Fibroblast of skin of left biceps (primary cell): ENCODE measurements around the gene P2RY14.

Source experiments
- DNase-seq, 2 experiments: peaks; one replicate each; pipeline ENCODE4 v3.0.0-alpha.2; 2013; ENCODE audit warnings: low read depth in 2 of 2

Gene P2RY14

GRCh38 chr3:151278230-151278629 is at the start of gene P2RY14:
Gene P2RY14 (minus strand): TSS chr3:151278542. CDS start chr3:151214316, 64,226 bp downstream.
- no peak for DNase-seq

DNA sequence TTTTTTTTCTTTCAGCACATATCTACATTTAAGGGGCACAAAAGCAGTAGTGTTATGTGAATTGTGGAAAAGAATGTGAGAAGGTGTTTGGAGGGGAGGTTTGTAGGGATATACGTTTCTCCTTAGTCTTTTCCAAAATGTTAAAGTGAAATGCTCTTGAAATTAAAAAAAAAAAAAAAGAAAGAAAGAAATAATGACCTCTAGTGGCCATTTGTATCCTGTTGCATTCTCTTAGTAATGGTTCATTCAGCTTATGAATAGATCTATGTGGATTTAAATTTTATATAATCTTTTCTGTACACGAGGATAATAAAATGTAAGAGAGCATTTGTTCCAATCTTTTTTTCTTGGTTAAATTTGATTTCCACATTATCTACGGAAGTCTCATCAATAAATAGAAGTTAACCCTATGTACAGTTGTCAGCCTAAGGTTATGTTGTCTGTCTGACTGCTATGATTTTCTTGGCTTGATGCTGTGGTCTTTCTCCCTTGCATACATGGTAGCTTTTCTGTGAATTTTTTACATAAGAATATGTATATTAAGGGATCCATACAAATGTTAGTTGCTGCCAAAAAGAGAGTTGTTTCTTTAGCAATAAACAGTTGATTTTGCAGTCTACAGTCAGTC is 49.3 kb upstream of the P2RY14 start:
- no peak for DNase-seq

- no peak for DNase-seq
These were observed 44.2 kb upstream of the P2RY14 start for GRCh38 chr3:151322511-151322910.

- DNase-seq, result no peak
These were observed 43.2 kb upstream of the P2RY14 start for GRCh38 chr3:151321526-151321925.

GRCh38 chr3:151320131-151320530 is 41.8 kb upstream of the P2RY14 start:
- DNase-seq, result no peak

DNA sequence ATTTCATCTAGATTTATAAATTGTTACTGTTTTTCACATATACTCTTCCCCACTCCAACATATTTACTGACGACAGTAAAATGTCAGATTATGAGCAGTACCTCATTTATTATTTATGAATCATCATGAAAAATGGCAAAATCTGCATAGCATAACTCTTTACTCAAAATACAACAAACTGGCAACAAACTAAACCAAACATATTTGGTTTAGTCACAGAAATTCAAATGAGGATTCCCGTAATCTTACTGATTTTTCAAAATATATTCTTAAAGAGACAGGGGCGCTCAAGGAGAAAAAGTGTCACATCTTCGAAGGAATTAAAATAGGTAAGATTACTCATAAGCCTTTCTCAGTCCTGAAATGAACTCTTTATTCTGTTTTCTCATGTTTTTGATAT is 41.3 kb upstream of the P2RY14 start:
- DNase-seq, result peak in 1 of 2 experiments; percentile 51

- DNase-seq, result no peak
These were observed 40.6 kb upstream of the P2RY14 start for GRCh38 chr3:151318991-151319390.

GRCh38 chr3:151318313-151318712 is 40.0 kb upstream of the P2RY14 start:
- peak in 1 of 2 experiments; percentile 51 for DNase-seq

DNA sequence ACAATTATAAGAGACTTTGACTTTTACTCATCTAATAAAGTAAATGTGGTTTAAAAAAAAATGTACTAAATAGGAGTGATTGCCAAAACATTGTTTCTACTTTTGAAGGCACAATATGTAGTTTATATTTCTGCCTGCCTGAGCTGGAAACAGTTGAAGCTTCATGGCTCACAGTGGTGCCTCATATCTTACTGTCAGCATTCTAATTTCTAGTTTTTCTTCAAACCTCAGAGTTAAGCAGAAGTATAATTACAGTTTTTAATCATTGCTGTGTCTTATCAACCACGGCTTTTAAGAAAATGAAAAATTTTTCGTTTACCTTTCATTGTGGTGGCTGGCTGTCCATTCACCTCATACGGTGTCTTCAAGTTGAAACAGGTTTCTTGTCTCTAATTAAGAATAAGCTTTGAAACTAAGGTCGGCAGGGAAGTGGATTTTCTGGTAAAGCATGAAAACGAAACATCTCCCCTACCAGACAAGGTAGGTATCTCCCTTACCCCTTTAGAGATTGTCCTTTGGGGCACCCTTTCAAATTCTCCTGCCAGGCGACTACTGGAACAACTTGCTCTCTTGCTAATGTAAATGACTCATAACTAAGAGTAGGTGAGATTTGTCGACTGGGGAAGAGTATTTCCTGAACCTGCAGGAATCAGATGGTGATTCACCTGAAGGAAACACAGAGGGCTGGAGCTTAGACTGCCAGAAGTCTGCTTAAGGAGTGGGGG is 38.1 kb upstream of the P2RY14 start, which contains the start of gene GPR87:
Gene GPR87 (minus strand): TSS at position 554 of the 725 bp plus-strand sequence. CDS start 16,720 bp downstream, outside the sequence.
- DNase-seq, result no peak

DNA sequence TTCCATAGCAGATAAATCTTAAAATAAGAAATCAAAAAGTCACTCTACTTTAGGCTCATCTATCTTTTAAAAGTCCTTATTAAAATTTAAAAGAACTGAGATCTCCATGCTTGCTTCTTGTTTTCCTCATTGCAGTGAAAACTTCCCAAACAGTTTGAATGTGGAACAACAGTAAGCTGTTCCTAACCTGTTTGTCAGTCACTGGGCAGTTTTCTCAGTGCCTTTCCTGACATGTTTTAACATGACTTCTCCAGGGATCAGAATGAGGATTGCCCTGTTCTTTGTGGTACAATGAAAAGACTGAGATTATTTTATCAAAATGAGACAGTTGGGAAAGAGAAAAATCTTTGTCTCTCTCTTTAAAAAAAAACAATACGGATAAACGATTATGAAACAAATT is 37.5 kb upstream of the P2RY14 start:
- DNase-seq, result no peak

GRCh38 chr3:151315136-151315535 is 36.8 kb upstream of the P2RY14 start:
- DNase-seq, result no peak

GRCh38 chr3:151314593-151314992 is 36.3 kb upstream of the P2RY14 start:
- DNase-seq, result no peak

DNA sequence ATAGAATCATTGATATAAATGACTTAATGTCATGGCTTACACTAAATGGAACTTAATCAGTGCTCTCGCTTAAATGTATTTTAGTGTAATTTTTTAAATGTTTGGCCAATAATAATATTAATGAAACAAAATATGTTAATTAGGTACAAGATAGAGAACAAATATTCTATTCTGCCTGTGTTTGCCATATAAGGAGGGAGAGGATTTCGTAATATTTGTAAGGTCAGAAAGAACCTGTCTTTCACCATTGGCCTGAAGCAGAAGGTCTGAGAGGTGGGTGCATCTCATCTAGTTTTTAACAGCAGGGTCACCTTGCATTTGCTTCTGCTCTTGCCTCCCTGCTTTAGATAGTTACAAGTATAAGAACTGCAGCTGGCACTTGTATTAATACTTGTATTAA is 35.8 kb upstream of the P2RY14 start:
- DNase-seq, result no peak

GRCh38 chr3:151312972-151313371 is 34.6 kb upstream of the P2RY14 start:
- no peak for DNase-seq

- DNase-seq, result no peak
These were observed 31.2 kb upstream of the P2RY14 start for GRCh38 chr3:151309566-151309965.

GRCh38 chr3:151307583-151308488 is 29.5 kb upstream of the P2RY14 start:
- DNase-seq, result no peak

DNA sequence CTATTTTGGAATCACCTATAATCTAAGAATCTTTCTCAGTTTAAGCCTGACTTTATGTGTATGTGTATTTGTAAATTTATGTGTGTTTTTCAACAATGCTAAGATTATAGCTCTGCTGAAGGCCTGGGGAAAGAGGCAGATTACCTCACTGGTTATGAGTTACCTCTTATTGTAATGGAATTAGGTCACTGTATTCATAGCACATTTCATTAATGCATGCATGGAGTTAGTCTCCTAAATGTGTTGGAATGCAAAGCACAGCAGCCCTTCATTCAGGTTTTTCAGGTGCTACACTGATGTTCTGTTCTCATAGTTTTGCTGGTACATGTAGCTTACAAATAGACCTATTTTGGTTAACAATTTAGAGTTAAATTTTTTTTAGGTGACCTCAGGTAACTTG is 28.8 kb upstream of the P2RY14 start:
- no peak for DNase-seq

DNA sequence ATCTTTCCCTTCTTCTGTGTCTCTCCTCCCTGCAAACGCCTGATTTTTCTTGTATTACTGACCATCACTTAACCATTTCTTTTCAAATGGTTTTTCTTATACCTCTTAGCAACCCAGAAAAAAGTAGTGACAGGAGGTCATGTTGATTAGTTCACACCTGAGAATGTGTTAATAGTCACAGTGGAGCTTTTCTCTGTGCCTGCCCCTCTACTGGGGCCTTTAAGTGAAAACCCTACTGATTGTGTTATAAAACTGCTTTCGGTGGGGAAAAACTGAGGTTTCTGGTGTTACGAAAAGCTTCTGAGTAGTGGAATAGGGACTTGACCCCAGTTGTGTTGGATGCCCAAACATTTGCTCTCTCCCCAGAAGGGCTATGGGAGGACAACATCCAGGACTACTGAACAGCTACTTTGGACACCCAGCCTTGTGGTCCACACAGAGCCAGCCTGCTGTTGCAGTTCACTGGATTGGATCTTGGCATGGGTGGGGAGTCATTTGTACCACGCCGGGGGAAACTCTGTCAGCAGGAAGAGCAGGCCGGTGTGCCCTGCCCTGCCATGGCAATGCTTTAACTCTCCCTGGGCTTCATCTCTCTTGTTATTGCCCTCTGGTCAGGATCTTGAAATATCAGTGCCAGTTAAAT is 27.9 kb upstream of the P2RY14 start:
- no peak for DNase-seq

DNA sequence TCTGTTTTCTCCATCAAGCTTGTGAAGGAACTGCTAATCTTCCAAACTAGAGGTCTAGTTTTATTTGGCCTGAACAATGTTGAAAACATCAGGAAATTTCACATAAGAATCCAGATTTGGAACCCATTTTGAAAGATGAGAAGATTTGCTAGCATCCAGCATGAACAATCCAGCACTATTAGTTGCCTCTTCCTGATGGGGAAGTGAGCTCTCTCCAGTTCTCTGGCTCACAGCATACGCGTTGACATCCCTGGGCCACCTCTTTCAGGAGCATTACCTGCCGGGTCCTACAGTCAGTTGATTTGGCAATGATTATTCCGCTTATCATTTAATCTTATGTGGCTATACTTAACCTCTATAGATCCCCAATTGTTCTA is 27.4 kb upstream of the P2RY14 start:
- no peak for DNase-seq

DNA sequence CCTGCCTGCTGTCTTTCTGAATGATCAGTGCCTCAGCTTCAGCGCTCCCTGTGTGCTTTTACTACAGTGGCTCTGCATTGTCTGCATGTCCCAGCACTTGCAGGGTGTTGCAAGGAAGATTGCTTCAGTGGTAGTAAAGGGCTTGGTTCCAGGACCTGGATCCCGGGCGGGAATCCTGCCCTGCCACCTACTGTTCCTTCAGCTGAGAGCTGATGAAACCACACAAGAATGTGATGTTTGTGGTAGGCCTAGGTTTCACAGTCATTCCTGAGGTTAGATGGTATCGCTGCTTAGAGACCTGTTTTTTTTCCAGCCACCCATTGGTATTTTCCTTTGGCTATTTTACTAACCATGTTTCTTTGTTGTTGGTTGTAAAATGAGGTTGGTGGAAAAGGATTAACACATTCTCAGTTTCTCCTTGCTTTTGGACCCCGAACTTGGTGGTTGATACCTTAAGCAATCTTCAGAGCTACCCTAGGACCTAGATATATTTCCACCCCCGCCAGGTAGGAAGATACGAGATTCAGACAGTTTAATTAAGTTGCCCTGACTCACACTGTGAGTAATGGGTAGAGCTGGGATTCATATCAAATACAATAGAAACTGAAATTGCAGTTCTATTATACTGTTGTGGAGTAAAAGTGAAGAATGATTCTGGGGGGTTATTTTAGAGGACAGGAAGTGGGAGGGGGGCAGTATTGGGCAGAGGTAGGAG is 26.9 kb upstream of the P2RY14 start:
- peak; percentile 96 to 97 for DNase-seq

DNA sequence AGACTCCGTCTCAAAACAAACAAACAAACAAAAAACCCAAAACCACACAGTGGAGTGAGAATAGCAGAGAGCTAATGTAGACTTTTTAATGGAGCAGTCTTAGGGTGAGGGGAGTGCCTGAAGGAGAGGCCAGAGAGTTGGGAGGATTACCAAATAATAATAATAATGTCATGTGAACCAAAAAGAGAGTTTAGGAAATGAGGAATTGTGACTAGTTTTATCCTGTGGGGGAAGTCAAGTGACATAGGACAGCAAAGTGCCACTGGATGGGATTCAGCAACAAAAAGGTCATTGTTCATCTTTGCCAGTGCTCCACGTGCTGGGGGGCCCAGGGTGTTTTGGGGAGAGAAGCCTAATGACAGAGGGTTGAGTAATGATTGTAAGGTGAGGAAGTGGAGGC is 25.4 kb upstream of the P2RY14 start:
- no peak for DNase-seq
